ENCODE measurements around the gene KLRF1.
A peak's percentile ranks its signal among the peaks of the same experiment; 100 is the strongest.

KLRF1 gene

GRCh38 chr12:9793779-9794395 is 33.4 kb upstream of the KLRF1 start:
- H3K4me1 ChIP-seq (ENCODE audit: low read length), result peaks cover 9% of the 10 kb centered on the region
- no peaks in the 10 kb centered on the region for H3K9me2 ChIP-seq (replicated peaks; ENCODE audit: insufficient read depth, low read length)
- no peak overlapping the region for H3K4me3 ChIP-seq (ENCODE audit: low read length)
- H3K27ac ChIP-seq (ENCODE audit: low read length), result no peak overlapping the region
- H4K20me1 ChIP-seq (ENCODE audit: insufficient read depth, low read length), result no peaks in the 10 kb centered on the region
- H3K9ac ChIP-seq (ENCODE audit: low read length), result no peak overlapping the region
- no peaks in the 10 kb centered on the region for H3F3A ChIP-seq (ENCODE audit: insufficient read depth, low read length)
- TF ChIP-seq EZH2phosphoT487 (IDR thresholded peaks at IDR 0.05; ENCODE audit: low read length) (no peak), EZH2 (optimal IDR thresholded peaks at IDR 0.05; ENCODE audit: low read depth, low read length) (no peak), CTCF (IDR thresholded peaks at IDR 0.05; ENCODE audit: low read length) (no peak)
- H2AFZ ChIP-seq (ENCODE audit: low read length), result no peak overlapping the region
- H3K79me2 ChIP-seq (ENCODE audit: low read length), result no peaks in the 10 kb centered on the region
- H3K27me3 ChIP-seq (replicated peaks; ENCODE audit: insufficient read depth, low read length), result 0 out of 2 replicates have a peak, but pooled peaks cover 5% of the 10 kb centered on the region
- H3K36me3 ChIP-seq (replicated peaks; ENCODE audit: insufficient read depth, low read length), result no peaks in the 10 kb centered on the region
- DNase-seq, result no peak
- no peaks in the 10 kb centered on the region for H3K9me3 ChIP-seq (replicated peaks; ENCODE audit: insufficient read depth, low read length)
- peak overlapping the region; percentile 24; the same call in 1 of the 2 replicates for H3K4me2 ChIP-seq (ENCODE audit: low read depth, low read length)

GRCh38 chr12:9794484-9795093 is 32.7 kb upstream of the KLRF1 start:
- TF ChIP-seq CTCF (IDR thresholded peaks at IDR 0.05; ENCODE audit: low read length), result no peak
- no peak for TF ChIP-seq EZH2phosphoT487 (IDR thresholded peaks at IDR 0.05; ENCODE audit: low read length)
- no peak for TF ChIP-seq EZH2 (optimal IDR thresholded peaks at IDR 0.05; ENCODE audit: low read depth, low read length)
- Histone ChIP-seq H3K27ac (ENCODE audit: low read length) (no peak overlapping the region), H3K79me2 (ENCODE audit: low read length) (no peaks in the 10 kb centered on the region), H3K36me3 (replicated peaks; ENCODE audit: insufficient read depth, low read length) (no peaks in the 10 kb centered on the region), H3K4me2 (ENCODE audit: low read depth, low read length) (peak overlapping the region; percentile 24), H3F3A (ENCODE audit: insufficient read depth, low read length) (no peaks in the 10 kb centered on the region), H2AFZ (ENCODE audit: low read length) (no peak overlapping the region; the same call in 1 of the 2 replicates), H4K20me1 (ENCODE audit: insufficient read depth, low read length) (no peaks in the 10 kb centered on the region), H3K4me3 (ENCODE audit: low read length) (no peak overlapping the region), H3K27me3 (replicated peaks; ENCODE audit: insufficient read depth, low read length) (0 out of 2 replicates have a peak, but pooled peaks cover 5% of the 10 kb centered on the region), H3K9ac (ENCODE audit: low read length) (no peak overlapping the region), H3K9me3 (replicated peaks; ENCODE audit: insufficient read depth, low read length) (no peaks in the 10 kb centered on the region), H3K9me2 (replicated peaks; ENCODE audit: insufficient read depth, low read length) (no peaks in the 10 kb centered on the region), H3K4me1 (ENCODE audit: low read length) (peaks cover 9% of the 10 kb centered on the region)
- no peak for DNase-seq

GRCh38 chr12:9795945-9796344 is 31.3 kb upstream of the KLRF1 start:
- Histone ChIP-seq H3K4me2 (ENCODE audit: low read depth, low read length) (no peak overlapping the region), H3K36me3 (replicated peaks; ENCODE audit: insufficient read depth, low read length) (no peaks in the 10 kb centered on the region), H3K9me3 (replicated peaks; ENCODE audit: insufficient read depth, low read length) (no peaks in the 10 kb centered on the region), H3K27me3 (replicated peaks; ENCODE audit: insufficient read depth, low read length) (0 out of 2 replicates have a peak, but pooled peaks cover 5% of the 10 kb centered on the region), H4K20me1 (ENCODE audit: insufficient read depth, low read length) (no peaks in the 10 kb centered on the region), H3K27ac (ENCODE audit: low read length) (no peak overlapping the region), H3K4me3 (ENCODE audit: low read length) (no peak overlapping the region), H3K9me2 (replicated peaks; ENCODE audit: insufficient read depth, low read length) (no peaks in the 10 kb centered on the region), H3F3A (ENCODE audit: insufficient read depth, low read length) (no peaks in the 10 kb centered on the region), H3K4me1 (ENCODE audit: low read length) (peaks cover 9% of the 10 kb centered on the region), H2AFZ (ENCODE audit: low read length) (no peak overlapping the region), H3K9ac (ENCODE audit: low read length) (no peak overlapping the region), H3K79me2 (ENCODE audit: low read length) (no peaks in the 10 kb centered on the region)
- TF ChIP-seq EZH2phosphoT487 (IDR thresholded peaks at IDR 0.05; ENCODE audit: low read length) (no peak), CTCF (IDR thresholded peaks at IDR 0.05; ENCODE audit: low read length) (no peak), EZH2 (optimal IDR thresholded peaks at IDR 0.05; ENCODE audit: low read depth, low read length) (no peak)
- DNase-seq, result no peak
